Activated T-cell treated with anti-CD3 and anti-CD28 coated beads, Interleukin-2, amount 50 U/mL, for 72 hours (primary cell): ENCODE results near the gene NEK9. TPM values are rescaled to one million over a fixed set of nuclear protein-coding genes. Genes with fewer than 3 reads are reported as not detected.
A peak's percentile ranks its signal among the peaks of the same experiment; 100 is the strongest.

Experiments used
- ATAC-seq, 2 donors: fragments of 150-1000 bp; cut with Tn5 transposase; replicated peaks in 1 of 2; 2 replicates each; pipeline ENCODE4 v1.10.0; 2021; ENCODE audit warnings: moderate library complexity in 2 of 2, mild to moderate bottlenecking in 1 of 2
- DNase-seq, 2 donors: peaks; one replicate each; pipeline ENCODE4 v3.0.0; 2021 to 2022; ENCODE audit warnings: mixed read lengths in 1 of 2
- H3K27ac Mint-ChIP-seq: one replicate; pipeline ENCODE4 v1.8.0; 2022; ENCODE audit warnings: mild to moderate bottlenecking, moderate library complexity, mixed read lengths
- H3K27me3 Mint-ChIP-seq: one replicate; pipeline ENCODE4 v1.8.0; 2022; ENCODE audit warnings: low read depth, mixed read lengths
- H3K36me3 Mint-ChIP-seq, 2 donors: one replicate each; pipeline ENCODE4 v1.8.0; 2022; ENCODE audit warnings: mixed read lengths in 2 of 2, mild to moderate bottlenecking in 1 of 2; ENCODE audit not compliant: insufficient read depth in 2 of 2
- H3K4me1 Mint-ChIP-seq: one replicate; pipeline ENCODE4 v1.8.0; 2022; ENCODE audit warnings: low read depth, mixed read lengths
- H3K4me3 Mint-ChIP-seq, 2 donors: one replicate each; pipeline ENCODE4 v1.8.0; 2022; ENCODE audit warnings: mild to moderate bottlenecking in 2 of 2, mixed read lengths in 2 of 2, moderate library complexity in 2 of 2
- H3K9me3 Mint-ChIP-seq, 2 donors: one replicate each; pipeline ENCODE4 v1.8.0; 2022; ENCODE audit warnings: mixed read lengths in 2 of 2
- total RNA-seq, 2 donors: library from RNA; stranded (reverse); gene quantifications; one replicate each; pipeline ENCODE4 v1.2.3, GENCODE V29; 2022

NEK9 gene
- total RNA-seq, result 10 to 100 TPM; 64.1 to 77.5 TPM

DNA sequence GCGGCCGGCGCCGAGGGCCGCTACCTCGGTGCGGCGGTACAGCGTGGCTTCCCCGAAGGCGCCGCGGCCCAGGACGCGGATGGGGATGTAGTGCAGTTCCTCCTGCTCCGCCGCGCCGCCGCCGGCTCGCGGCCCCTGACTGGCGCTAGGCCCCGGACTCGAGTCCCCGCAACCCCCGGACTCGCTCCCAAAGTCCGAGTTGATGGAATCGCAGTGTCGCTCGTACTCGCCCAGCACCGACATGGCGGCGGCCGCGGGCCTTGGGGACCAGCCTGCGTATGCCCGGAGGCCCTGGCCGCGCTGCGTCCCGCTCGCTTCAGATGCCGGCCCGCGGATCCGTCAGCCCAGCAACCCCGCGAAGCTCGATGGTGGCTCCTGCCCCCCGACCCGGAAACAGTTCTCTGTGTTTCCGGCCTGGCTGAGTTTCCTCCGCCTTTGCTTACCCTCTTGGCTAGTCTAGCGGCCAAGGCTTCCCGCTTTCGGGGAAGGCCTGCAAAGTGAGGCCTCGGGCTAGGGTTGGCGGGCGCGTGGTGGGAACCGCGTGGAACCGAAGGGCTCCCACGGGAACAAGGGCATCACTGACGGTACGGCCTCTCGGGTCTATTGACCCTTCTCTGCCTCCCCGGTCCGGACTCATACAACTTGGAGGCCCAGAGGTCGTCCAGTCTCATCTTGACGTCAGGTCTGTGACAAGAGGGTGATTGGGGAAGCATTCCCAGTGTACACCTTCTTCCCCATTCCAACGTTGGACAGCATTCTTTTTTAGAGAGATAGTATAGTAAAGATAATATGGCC lies at the start of gene NEK9:
TSS of gene NEK9 (minus strand) at position 370 of the 795 bp plus-strand sequence. CDS start at position 243, 127 bp downstream.
- Mint-ChIP-seq H3K4me3 (peak within 1 kb of the TSS; percentile 92 to 99), H3K27ac (peak within 1 kb of the TSS; percentile 100), H3K36me3 (peaks cover 6 to 10% of the 10 kb centered on the region in 2 donors), H3K4me1 (peaks cover 46% of the 10 kb centered on the region), H3K9me3 (no peaks in the 10 kb centered on the region), H3K27me3 (no peaks in the 10 kb centered on the region)
- peak; percentile 92 to 94 for DNase-seq
- peak; percentile 96 for ATAC-seq

- no peaks in the 10 kb centered on the region for H3K27me3 Mint-ChIP-seq
- peaks cover 0 to 3% of the 10 kb centered on the region in 2 donors for H3K36me3 Mint-ChIP-seq
- peak; percentile 85 for ATAC-seq
- H3K4me3 Mint-ChIP-seq, result peak within 1 kb of the TSS; percentile 96 to 97
- H3K9me3 Mint-ChIP-seq, result no peaks in the 10 kb centered on the region
- peaks cover 48% of the 10 kb centered on the region for H3K4me1 Mint-ChIP-seq
- peak; percentile 92 for DNase-seq
- peak within 1 kb of the TSS; percentile 96 for H3K27ac Mint-ChIP-seq
These were observed 49.4 kb upstream of the NEK9 start, which contains the start of gene TMED10 for GRCh38 chr14:75176142-75176820. TSS of gene TMED10 (minus strand) at chr14:75176612. CDS start at chr14:75176579, 33 bp downstream.

DNA sequence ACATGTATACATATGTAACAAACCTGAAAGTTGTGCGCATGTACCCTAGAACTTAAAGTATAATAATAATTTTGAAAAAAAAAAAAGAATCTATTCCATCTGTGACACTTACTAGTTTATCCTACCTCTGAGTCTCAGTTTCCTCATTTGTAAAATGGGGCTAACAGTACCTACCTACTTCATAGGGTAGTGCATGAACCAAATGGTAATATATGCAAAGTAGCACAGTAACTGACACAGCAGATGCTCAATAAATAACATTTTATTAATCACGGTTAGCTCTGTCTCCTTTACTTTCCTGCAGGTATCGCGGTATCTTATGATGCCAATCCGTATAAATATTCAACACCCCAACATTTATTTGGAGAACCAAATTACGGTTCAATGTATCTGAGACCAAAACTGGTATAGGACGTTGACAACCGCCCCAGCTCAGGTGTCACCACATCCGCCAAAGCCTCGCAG lies 48.9 kb upstream of the NEK9 start:
- H3K36me3 Mint-ChIP-seq, result peaks cover 0 to 5% of the 10 kb centered on the region in 2 donors

GRCh38 chr14:75174066-75174465 lies 47.2 kb upstream of the NEK9 start:
- H3K9me3 Mint-ChIP-seq, result no peaks in the 10 kb centered on the region
- peak overlapping the region; percentile 96 to 97 for H3K4me3 Mint-ChIP-seq
- peaks cover 0 to 6% of the 10 kb centered on the region in 2 donors for H3K36me3 Mint-ChIP-seq
- no peak for ATAC-seq
- peak overlapping the region; percentile 82 for H3K27ac Mint-ChIP-seq
- no peaks in the 10 kb centered on the region for H3K27me3 Mint-ChIP-seq
- DNase-seq, result no peak
- H3K4me1 Mint-ChIP-seq, result peaks cover 63% of the 10 kb centered on the region

More for the DNA sequence above, 48.9 kb upstream of the NEK9 start:
- H3K27ac Mint-ChIP-seq, result peak overlapping the region; percentile 96
- ATAC-seq (peak in 1 of 2 donors; percentile 2), DNase-seq (no peak)
- no peaks in the 10 kb centered on the region for H3K9me3 Mint-ChIP-seq
- peak overlapping the region; percentile 96 to 97 for H3K4me3 Mint-ChIP-seq
- H3K27me3 Mint-ChIP-seq, result no peaks in the 10 kb centered on the region
- peaks cover 49% of the 10 kb centered on the region for H3K4me1 Mint-ChIP-seq

GRCh38 chr14:75170772-75171171 lies 43.9 kb upstream of the NEK9 start:
- DNase-seq (no peak), ATAC-seq (no peak)
- Mint-ChIP-seq H3K9me3 (no peaks in the 10 kb centered on the region), H3K27me3 (no peaks in the 10 kb centered on the region), H3K27ac (no peak overlapping the region), H3K36me3 (peaks cover 0 to 6% of the 10 kb centered on the region in 2 donors), H3K4me1 (peaks cover 81% of the 10 kb centered on the region), H3K4me3 (no peak overlapping the region)

GRCh38 chr14:75168586-75169335 lies 41.9 kb upstream of the NEK9 start:
- DNase-seq, result no peak
- peak overlapping the region; percentile 39 for H3K27ac Mint-ChIP-seq
- H3K36me3 Mint-ChIP-seq, result peaks cover 0 to 3% of the 10 kb centered on the region in 2 donors
- no peaks in the 10 kb centered on the region for H3K9me3 Mint-ChIP-seq
- H3K4me3 Mint-ChIP-seq, result peak overlapping the region; percentile 1 to 66
- H3K4me1 Mint-ChIP-seq, result peaks cover 69% of the 10 kb centered on the region
- H3K27me3 Mint-ChIP-seq, result no peaks in the 10 kb centered on the region
- ATAC-seq, result peak; percentile 48 to 59

GRCh38 chr14:75167325-75167724 lies 40.5 kb upstream of the NEK9 start:
- ATAC-seq (no peak), DNase-seq (no peak)
- peaks cover 60% of the 10 kb centered on the region for H3K4me1 Mint-ChIP-seq
- no peaks in the 10 kb centered on the region for H3K9me3 Mint-ChIP-seq
- H3K27ac Mint-ChIP-seq, result no peak overlapping the region
- H3K4me3 Mint-ChIP-seq, result no peak overlapping the region
- H3K36me3 Mint-ChIP-seq, result peaks cover 0 to 3% of the 10 kb centered on the region in 2 donors
- H3K27me3 Mint-ChIP-seq, result no peaks in the 10 kb centered on the region

GRCh38 chr14:75165586-75166391 lies 38.9 kb upstream of the NEK9 start:
- H3K36me3 Mint-ChIP-seq, result peaks cover 1 to 3% of the 10 kb centered on the region in 2 donors
- DNase-seq (no peak), ATAC-seq (no peak)
- peaks cover 64% of the 10 kb centered on the region for H3K4me1 Mint-ChIP-seq
- no peaks in the 10 kb centered on the region for H3K27me3 Mint-ChIP-seq
- no peak overlapping the region for H3K27ac Mint-ChIP-seq
- no peaks in the 10 kb centered on the region for H3K9me3 Mint-ChIP-seq
- H3K4me3 Mint-ChIP-seq, result no peak overlapping the region

GRCh38 chr14:75164809-75165208 lies 38.0 kb upstream of the NEK9 start:
- peaks cover 0 to 5% of the 10 kb centered on the region in 2 donors for H3K36me3 Mint-ChIP-seq
- DNase-seq (no peak), ATAC-seq (no peak)
- peaks cover 66% of the 10 kb centered on the region for H3K4me1 Mint-ChIP-seq
- H3K4me3 Mint-ChIP-seq, result no peak overlapping the region
- no peaks in the 10 kb centered on the region for H3K27me3 Mint-ChIP-seq
- no peaks in the 10 kb centered on the region for H3K9me3 Mint-ChIP-seq
- H3K27ac Mint-ChIP-seq, result no peak overlapping the region

DNA sequence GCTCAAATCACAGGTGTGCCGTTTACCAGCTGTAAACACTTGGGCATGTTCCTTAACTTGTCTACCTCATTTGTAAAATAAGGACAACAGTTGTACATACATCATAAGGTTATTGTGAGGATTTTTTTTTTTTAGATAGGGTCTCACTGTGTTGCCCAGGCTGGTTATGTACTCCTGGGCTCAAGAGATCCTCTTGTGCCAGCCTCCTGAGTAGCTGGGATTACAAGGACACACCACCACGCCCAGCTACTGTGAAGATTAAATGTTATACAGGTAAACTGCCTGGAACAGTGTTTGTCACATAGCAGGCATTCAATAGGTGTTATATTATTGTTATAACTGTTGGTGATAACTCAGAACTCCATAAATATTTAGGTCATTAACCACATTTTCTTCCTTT lies 36.8 kb upstream of the NEK9 start:
- no peak overlapping the region for H3K4me3 Mint-ChIP-seq
- no peak for ATAC-seq
- H3K27ac Mint-ChIP-seq, result no peak overlapping the region
- peaks cover 66% of the 10 kb centered on the region for H3K4me1 Mint-ChIP-seq
- no peak for DNase-seq
- H3K27me3 Mint-ChIP-seq, result no peaks in the 10 kb centered on the region
- no peaks in the 10 kb centered on the region for H3K9me3 Mint-ChIP-seq
- H3K36me3 Mint-ChIP-seq, result peaks cover 0 to 5% of the 10 kb centered on the region in 2 donors

GRCh38 chr14:75162631-75163030 lies 35.8 kb upstream of the NEK9 start:
- H3K27ac Mint-ChIP-seq, result no peak overlapping the region
- no peaks in the 10 kb centered on the region for H3K9me3 Mint-ChIP-seq
- no peaks in the 10 kb centered on the region for H3K27me3 Mint-ChIP-seq
- H3K36me3 Mint-ChIP-seq, result peaks cover 0 to 5% of the 10 kb centered on the region in 2 donors
- H3K4me1 Mint-ChIP-seq, result peaks cover 57% of the 10 kb centered on the region
- H3K4me3 Mint-ChIP-seq, result no peak overlapping the region
- ATAC-seq (peak; percentile 38 to 62), DNase-seq (no peak)
